GM21737 (cell line): ENCODE data around the gene TMEM45A.
A peak's percentile ranks its signal among the peaks of the same experiment; 100 is the strongest.
"Not testable (repeated sequence)": the region's sequence is repeated elsewhere in the genome, so short reads cannot be mapped to it uniquely, and the experiment has no call there.

Experiments used
- ATAC-seq: cut with Tn5 transposase; IDR thresholded peaks from one replicate; pipeline ENCODE4 v1.9.1; 2021; ENCODE audit warnings: mild to moderate bottlenecking, moderate library complexity; ENCODE audit not compliant: unreplicated experiment

TMEM45A gene

DNA sequence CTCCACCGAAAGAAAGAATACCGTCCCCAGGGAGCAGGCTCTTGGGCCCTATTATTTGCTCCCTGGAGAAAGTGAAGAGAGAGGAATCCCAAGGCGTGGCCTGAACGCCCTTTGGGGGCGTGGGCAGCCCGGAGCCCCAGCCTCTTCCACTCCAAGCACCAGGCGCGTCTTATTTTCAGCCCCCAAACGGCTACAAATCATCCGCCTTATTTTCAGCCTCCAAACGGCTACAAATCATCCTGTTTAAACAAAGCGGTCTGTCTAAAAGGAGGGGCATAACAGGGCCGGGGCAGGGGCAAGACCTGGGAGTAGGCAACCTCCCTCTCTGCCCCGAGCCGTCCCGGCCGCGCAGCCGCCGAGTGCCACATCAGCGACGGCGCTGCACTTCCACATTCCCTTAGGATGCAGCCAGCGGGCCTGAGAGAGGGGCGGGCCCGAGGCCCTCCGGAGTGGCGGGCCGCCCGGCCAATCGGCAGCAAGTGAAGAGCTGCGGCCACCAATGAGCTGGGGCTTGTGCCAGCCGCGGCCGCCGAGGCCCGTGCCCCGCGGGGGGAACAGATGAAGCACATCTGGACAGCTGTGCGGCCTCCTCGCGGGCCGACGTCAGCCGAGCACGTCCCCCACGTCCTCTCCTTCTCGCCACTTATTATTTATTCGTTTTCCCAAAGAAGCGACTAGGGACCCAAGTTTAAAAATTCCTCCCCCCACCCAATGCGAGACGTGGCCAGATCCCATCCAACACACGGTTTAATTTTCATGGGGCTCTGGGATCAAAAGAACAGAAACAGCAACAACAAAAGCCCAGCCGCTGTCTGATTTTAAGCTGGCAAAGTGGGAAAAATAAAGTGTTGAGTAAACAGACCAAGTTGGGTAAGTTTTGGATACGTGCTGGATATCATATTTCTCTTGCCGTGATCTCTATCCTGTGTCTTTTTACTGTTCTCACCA, at the start of gene TMEM45A:
TMEM45A (plus strand) TSS at position 561 of the 948 bp plus-strand sequence. CDS start 62,593 bp downstream, outside the sequence.
- ATAC-seq: peak; percentile 99

DNA sequence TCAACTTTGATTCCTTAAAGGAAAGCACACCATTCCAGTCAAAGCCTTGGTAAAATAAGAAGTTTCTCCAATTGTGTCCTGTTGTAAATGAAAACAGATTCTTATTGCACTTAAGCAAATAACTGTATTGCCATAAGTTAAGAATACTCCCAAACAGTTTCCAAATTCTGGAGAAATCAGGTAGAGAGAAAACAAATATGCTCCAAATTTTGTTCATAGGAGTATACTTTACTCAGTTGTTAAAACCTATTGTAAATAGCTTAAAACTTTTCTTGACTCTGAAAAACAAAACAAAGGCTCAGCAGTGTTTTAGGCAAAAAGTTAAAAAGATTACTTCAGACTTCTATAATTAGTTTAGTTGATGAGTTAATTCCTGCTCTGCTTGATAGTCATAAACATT, 48.7 kb upstream of the TMEM45A start:
- no peak for ATAC-seq

GRCh38 chr3:100447067-100447466, 45.4 kb upstream of the TMEM45A start:
- not testable (repeated sequence) for ATAC-seq

DNA sequence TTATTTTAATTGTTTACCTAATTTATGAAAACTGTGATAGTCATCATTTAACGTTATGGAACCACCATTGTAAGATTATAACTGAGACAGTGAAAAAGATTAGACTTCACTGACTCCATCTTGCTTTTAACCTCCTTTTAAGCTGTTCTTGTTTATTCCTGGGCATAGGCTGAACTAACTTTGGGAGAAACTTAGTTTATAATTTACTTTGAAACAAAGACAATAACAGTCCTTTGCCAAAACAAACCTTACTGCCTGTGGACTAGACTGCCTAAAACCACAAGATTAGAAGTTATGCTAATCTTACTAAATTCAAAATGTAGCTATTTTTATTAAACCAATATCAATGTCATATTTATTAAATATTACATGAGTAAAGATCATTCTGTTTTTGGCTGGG, 44.3 kb upstream of the TMEM45A start:
- no peak for ATAC-seq

GRCh38 chr3:100449214-100449613, 43.2 kb upstream of the TMEM45A start:
- ATAC-seq: no peak

DNA sequence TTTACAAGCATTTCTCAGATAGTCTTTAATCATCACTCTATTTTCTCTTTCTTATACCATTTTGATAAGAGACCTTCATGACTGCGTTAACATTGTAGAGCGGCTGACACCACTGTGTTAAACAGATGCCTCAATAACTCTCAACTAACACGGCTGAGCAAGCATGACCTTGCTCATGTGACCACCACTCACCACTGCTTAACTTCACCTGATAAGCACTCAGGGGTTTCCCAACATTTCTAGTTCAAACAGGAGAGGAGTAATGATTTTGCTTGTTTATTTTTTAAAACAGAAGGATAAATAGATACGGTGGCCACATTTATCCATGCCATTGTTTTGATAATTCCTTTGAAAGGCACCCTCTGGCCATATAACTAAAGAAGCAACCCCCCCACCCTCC, 37.7 kb upstream of the TMEM45A start:
- no peak for ATAC-seq

GRCh38 chr3:100455841-100456550, 36.4 kb upstream of the TMEM45A start:
- ATAC-seq: no peak

DNA sequence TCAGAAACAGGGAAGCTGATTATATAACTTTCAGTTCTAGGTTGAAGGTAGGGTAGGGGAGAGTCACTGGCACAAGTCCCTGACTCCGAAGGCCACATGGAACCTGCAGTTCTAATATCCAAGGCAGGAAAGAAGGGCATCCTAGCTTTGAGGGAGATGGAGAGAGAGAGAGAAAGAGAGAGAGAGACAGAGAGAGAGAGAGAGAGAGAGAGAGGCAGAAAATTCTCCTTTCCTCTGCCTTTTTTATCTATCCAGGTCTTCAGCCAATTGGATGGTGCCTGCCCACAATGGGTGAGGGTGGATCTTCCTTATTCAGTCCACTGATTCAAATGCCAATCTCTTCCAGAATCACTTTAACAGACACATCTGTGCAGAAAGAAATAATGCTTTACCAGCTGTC, 35.7 kb upstream of the TMEM45A start:
- ATAC-seq: no peak

DNA sequence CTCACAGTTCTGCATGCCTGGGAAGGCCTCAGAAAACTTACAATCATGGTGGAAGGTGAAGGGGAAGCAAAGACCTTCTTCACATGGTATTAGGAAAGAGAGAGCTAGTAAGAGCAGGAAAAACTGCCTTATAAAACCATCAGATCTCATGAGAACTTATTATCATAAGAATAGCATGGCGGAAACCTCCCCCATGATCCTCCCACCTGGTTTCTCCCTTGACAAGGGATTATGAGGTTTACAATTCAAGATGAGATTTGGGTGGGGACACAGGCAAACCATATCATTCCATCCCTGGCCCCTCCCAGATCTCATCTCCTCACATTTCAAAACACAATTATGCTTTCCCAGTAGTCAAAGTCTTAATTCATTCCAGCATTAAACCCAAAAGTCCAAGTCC, 34.6 kb upstream of the TMEM45A start:
- no peak for ATAC-seq

GRCh38 chr3:100458814-100459213, 33.6 kb upstream of the TMEM45A start:
- no peak for ATAC-seq

- ATAC-seq: peak; percentile 85
Observed at GRCh38 chr3:100463002-100463401, 29.4 kb upstream of the TMEM45A start.

GRCh38 chr3:100463646-100464155, 28.7 kb upstream of the TMEM45A start:
- no peak for ATAC-seq

GRCh38 chr3:100465892-100466777, 26.3 kb upstream of the TMEM45A start:
- ATAC-seq: no peak

- ATAC-seq: no peak
Observed at GRCh38 chr3:100467133-100467532, 25.3 kb upstream of the TMEM45A start.

GRCh38 chr3:100468676-100469075, 23.7 kb upstream of the TMEM45A start:
- ATAC-seq: no peak

- ATAC-seq: no peak
Observed at GRCh38 chr3:100470951-100471350, 21.5 kb upstream of the TMEM45A start.

DNA sequence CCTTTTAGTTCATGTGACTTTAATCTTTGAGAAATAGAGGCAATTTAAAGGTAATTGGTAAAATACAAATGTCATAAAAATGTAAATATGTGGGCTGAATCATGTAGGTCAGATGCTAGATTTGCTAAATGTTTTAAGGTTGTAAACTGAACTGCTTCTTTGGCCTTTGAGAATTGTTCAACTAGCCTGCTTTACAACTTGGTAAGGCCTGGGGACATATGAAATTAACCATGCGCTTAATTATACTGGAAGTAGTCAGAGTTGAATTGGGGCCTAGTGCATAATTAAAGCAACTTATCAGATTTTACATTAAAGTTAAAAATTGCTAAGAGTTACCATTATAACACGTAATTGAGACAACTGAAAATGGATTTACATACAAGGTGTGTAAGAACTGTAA, 21.0 kb upstream of the TMEM45A start:
- ATAC-seq: no peak

GRCh38 chr3:100477851-100478360, 14.5 kb upstream of the TMEM45A start:
- not testable (repeated sequence) for ATAC-seq

DNA sequence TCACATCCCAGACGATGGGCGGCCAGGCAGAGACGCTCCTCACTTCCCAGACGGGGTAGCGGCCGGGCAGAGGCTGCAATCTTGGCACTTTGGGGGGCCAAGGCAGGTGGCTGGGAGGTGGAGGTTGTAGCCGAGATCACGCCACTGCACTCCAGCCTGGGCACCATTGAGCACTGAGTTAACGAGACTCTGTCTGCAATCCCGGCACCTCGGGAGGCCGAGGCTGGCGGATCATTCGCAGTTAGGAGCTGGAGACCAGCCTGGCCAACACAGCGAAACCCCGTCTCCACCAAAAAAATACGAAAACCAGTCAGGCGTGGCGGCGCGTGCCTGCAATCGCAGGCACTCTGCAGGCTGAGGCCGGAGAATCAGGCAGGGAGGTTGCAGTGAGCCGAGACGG, 13.9 kb upstream of the TMEM45A start:
- not testable (repeated sequence) for ATAC-seq

DNA sequence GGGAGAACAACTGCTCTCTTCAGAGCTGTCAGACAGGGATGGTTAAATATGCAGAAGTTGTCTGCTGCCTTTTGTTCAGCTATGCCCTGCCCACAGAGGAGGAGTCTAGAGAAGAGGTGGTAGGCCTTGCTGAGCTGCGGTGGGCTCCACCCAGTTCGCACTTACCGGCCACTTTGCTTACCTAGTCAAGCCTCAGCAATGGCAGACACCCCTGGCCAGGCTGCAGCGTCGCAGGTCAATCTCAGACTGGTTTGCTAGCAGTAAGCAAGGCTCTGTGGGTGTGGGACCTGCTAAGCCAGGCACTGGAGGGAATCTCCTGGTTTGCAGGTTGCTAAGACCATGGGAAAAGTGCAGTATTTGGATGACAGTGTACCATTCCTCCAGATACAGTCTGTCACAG, 12.3 kb upstream of the TMEM45A start:
- ATAC-seq: no peak

- no peak for ATAC-seq
Observed at GRCh38 chr3:100482176-100482575, 10.2 kb upstream of the TMEM45A start.
